GM12872 (cell line): ENCODE results near the gene CDC14A.

ENCODE experiments used
- TF ChIP-seq, protein P1 (sequence below): IDR thresholded peaks from 3 replicates; pipeline ENCODE4 v1.5.1; 2011; ENCODE audit warnings: low read depth, mild to moderate bottlenecking, low read length, moderate library complexity; ENCODE audit not compliant: insufficient read depth

CDC14A gene

DNA sequence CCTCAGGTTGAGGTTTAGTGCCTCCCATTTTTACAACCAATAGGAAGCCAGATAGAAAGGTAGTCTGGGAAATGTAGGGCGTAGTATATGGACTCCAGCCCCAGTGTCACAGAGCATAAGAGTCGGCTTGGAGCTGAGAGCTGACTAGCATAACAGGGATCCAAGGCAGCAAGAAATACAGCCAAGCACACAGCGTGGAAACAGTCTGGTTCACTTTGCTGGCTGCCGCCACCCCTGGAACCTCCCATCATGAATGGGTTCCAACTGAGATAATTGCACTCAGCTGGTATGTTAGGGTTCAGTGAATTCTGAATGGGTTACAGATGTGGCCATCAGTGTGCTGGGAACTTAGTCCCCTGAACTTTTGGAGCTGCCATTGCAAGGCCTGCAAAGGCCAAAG lies 108.9 kb downstream of the CDC14A start:
- TF ChIP-seq, protein P1, sequence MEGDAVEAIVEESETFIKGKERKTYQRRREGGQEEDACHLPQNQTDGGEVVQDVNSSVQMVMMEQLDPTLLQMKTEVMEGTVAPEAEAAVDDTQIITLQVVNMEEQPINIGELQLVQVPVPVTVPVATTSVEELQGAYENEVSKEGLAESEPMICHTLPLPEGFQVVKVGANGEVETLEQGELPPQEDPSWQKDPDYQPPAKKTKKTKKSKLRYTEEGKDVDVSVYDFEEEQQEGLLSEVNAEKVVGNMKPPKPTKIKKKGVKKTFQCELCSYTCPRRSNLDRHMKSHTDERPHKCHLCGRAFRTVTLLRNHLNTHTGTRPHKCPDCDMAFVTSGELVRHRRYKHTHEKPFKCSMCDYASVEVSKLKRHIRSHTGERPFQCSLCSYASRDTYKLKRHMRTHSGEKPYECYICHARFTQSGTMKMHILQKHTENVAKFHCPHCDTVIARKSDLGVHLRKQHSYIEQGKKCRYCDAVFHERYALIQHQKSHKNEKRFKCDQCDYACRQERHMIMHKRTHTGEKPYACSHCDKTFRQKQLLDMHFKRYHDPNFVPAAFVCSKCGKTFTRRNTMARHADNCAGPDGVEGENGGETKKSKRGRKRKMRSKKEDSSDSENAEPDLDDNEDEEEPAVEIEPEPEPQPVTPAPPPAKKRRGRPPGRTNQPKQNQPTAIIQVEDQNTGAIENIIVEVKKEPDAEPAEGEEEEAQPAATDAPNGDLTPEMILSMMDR = no peak

DNA sequence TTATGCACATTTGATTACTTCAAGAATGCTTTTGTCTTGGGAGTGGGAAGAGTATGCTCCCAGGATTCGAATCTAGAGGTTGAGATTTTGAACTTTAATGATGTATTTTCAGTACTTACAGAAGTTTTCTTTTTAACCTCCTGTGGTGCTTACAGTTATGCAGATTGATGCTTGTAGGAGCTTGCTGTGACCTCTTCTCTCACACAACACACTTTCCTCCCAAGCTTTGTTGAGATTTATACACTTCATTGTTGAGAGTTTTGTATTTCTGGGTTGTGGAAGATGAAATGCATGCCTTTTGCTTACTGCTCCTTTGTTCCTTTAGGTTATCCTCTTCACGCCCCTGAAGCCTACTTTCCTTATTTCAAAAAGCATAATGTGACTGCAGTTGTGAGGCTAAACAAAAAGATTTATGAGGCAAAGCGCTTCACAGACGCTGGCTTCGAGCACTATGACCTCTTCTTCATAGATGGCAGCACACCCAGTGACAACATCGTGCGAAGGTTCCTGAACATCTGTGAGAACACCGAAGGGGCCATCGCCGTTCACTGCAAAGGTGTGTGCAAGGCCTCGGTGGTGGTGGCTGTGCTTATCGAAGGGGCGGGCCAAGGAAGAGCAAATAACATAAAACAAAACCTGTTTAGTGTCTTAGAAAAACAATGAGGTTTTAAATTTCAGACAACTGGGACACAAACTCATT lies 110.2 kb downstream of the CDC14A start:
- TF ChIP-seq, protein P1 = no peak

DNA sequence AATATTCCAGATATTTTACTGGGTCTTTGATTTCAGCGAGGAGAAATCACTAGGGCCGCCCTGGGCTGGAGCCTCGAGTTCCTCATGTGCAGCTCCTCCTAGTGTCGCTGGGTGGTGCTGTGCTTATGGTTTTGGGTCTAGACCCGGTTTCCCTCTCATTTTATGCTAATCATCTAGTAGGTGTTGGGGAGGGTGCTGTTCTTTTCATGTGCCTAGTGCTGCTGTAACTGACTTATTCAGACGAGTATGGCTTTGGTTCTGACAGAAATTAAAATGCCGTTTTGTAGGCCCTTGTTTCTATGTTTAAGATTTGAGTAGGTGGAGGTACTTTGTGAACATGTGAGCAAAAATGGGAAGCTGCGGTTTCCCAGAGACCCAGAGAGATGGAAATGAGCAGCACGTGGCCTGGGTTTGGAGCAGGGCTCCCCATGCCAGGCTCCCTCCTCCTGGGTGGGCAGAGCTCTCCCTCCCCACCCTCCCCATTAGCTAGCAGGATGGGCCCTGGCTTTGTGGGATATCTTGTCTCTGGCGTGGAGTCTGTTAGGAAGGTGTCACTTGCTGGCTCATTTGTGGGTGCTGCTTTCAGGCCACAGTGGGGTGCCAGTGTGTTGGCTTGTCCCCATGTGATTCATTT lies 111.6 kb downstream of the CDC14A start:
- TF ChIP-seq, protein P1 = peak; percentile 87

DNA sequence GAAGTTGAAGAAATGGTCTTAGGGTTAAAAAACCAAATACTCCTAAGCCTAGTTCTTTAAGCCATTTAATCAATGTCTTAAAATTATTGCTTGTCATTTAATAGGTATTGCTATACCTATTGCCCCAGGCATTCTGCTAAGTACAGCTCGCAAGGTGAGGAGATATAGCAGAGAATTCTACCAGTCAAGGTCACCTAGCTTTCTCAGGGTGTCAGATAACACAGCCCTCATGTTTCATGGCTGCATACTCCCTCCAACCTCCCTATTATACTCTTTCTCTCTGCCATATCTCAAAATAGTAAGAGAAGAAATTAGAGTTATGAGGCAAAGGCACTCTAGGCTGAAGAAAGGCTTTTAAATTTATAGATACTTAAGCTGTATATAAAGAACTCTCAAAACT lies 117.3 kb downstream of the CDC14A start:
- TF ChIP-seq, protein P1 = no peak

DNA sequence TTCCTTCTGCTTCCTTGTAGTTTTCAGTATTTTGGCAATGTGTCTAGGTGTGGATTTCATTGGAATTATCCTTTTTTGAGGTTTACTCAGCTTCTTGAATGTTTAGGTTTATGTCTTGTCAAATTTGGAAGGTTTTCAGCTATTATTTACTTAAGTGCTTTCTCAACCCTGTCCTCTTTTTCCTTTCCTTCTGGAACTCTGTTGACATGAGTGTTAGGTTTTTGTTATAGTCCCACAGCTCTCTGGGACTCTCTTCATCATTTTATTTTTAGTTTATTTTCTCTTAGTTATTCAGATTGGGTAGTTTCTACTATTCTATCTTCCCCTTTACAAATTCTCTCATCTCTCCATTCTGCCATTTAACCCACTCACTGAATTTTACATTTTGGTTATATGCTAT lies 122.5 kb downstream of the CDC14A start:
- TF ChIP-seq, protein P1 = no peak

DNA sequence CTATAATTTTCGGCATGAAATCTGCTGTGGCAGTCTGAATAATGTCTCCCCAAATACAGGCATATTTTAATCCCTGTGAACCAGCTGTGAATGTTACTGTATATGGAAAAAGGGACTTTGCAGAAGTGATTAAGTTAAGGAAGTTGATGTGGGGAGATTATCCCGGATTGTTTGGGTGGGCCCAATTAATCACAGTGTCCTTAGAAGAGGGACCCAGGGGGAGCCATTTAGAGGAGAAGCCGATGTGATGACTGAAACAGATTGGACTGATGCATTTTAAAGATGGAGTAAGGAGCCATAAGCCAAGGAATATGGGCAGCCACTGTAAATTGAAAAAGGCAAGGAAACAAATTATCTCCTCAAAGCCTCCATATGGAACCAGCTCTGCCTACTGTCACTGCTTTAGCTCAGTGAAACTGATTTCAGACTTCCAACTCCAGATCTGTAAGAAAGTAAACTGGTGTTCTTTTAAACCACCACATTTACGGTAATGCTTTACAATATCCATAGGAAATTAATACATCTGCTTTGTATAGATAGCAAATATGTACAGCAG lies 124.5 kb downstream of the CDC14A start:
- TF ChIP-seq, protein P1 = no peak

DNA sequence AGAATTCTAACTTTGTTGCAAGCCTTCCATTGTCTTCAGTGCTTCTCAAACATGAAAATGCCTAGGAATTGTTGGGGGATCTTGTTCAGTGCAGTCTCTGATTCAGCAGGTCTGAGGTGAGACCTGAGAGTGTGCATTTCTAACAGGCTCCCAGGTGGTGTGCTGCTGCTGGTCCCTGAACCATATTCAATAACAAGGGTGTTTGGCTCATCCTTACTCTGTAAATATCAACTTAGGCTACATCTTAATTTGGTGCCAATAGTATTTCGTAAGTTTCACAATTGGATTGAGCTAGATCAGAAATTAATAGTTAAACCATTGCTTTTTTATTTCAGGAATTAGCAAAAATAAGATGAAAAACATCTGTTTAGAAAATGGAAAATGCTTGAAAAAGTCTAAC lies 126.5 kb downstream of the CDC14A start:
- TF ChIP-seq, protein P1 = no peak
